Psoas muscle (tissue), 8 donors: ENCODE data around the gene ATF7. TPM values are rescaled to one million over a fixed set of nuclear protein-coding genes. Genes with fewer than 3 reads are reported as not detected.

Experiments used
- ATAC-seq, 4 donors: fragments of 200-7000 bp; cut with Tn5 transposase; one replicate each; pipeline ENCODE4 v1.9.1; 2020; ENCODE audit warnings: moderate library complexity in 3 of 4, mild to moderate bottlenecking in 2 of 4
- DNase-seq, 2 donors: peaks; one replicate each; pipeline ENCODE4 v3.0.0-alpha.2; 2020
- H3K27ac ChIP-seq: fragments of 200-600 bp; one replicate; pipeline ENCODE4 v1.8.0; 2022
- H3K27me3 ChIP-seq, 3 donors: fragments of 200-600 bp in 1 of 3; one replicate each; pipeline versions ENCODE4 v1.6.1 to v1.8.0; 2013 to 2022; ENCODE audit warnings: low read length in 2 of 3, mild to moderate bottlenecking in 2 of 3, moderate library complexity in 1 of 3; ENCODE audit not compliant: insufficient read depth in 3 of 3
- H3K36me3 ChIP-seq, 2 donors: fragments of 200-600 bp in 1 of 2; one replicate each; pipeline versions ENCODE4 v1.6.1 to v1.8.0; 2013 to 2022; ENCODE audit warnings: low read depth in 1 of 2, mild to moderate bottlenecking in 1 of 2, moderate library complexity in 1 of 2; ENCODE audit not compliant: insufficient read depth in 1 of 2
- H3K4me1 ChIP-seq: fragments of 200-600 bp; one replicate; pipeline ENCODE4 v1.8.0; 2022
- H3K4me3 ChIP-seq: fragments of 200-600 bp; one replicate; pipeline ENCODE4 v1.8.0; 2022; ENCODE audit warnings: mild to moderate bottlenecking
- H3K9me3 ChIP-seq: fragments of 200-600 bp; one replicate; pipeline ENCODE4 v1.8.0; 2022
- CTCF ChIP-seq: fragments of 200-600 bp; IDR thresholded peaks from one replicate; pipeline ENCODE4 v1.8.0; 2022; ENCODE audit warnings: antibody characterized with exemption
- WGBS, 3 donors: extraction: QIAGEN DNeasy Blood & Tissue Kit; methylation state at CpG; one replicate each; pipeline versions ENCODE4 v1.1.6 to v1.1.7; 2013; 5-methylcytosine and 5-hydroxymethylcytosine counted together
- intact Hi-C, 2 donors: fragments of 100-400 bp; cut with DNase I; formaldehyde crosslinking; loops; one replicate each; pipeline versions ENCODE4 v1.11.0 to v1.14.2; 2022
- polyA plus RNA-seq, 3 donors: library from polyadenylated mRNA; stranded (reverse); fragments of 200-250 nt; gene quantifications; one replicate each; pipeline ENCODE4 v1.2.3, GENCODE V29; 2013
- total RNA-seq, 4 donors: library from RNA; stranded (reverse); fragmentation: NEBNext Ultra II Directional in 2 of 4; extraction: Animal tissue kit (Norgen Biotek cat#: 25700) in 2 of 4; gene quantifications; one replicate each; pipeline versions ENCODE4 v1.2.1 to v1.2.4, GENCODE V29; 2021 to 2023
- donor health status: healthy with polysubstance abuse.
- donor health status: DM: no; HTN: no; CAD: no; lungs with moderate emphysema.
- donor health status: Bipolar disorder and iron deficiency.
- donor health status: healthy.
- donor health status: DM: yes; HTN: yes; CAD: no.
- donor health status: DM: no; HTN: no; CAD: no.
- donor health status: DM: no; HTN: no; CAD: no.
- donor health status: DM: yes; HTN: yes; CAD: no.

ATF7 gene
- total and polyA plus RNA-seq, 7 donors = 15.7 to 32.3 (median 25.4) TPM

- Histone ChIP-seq H3K27ac (no peak overlapping the region), H3K36me3 (peaks cover 7 to 99% of the 10 kb centered on the region in 2 donors), H3K27me3 (no peaks in the 10 kb centered on the region), H3K4me3 (no peak overlapping the region), H3K9me3 (no peaks in the 10 kb centered on the region), H3K4me1 (no peaks in the 10 kb centered on the region)
- intact Hi-C loops = no loop called here
- no peak for TF ChIP-seq CTCF
- ATAC-seq = no peak
- 95 to 97% (median 96%) methylated on average over 13 of the region's 13 CpGs for WGBS, 3 donors
- no peak for DNase-seq
Observed at GRCh38 chr12:53524476-53524875, 101.7 kb downstream of the ATF7 start.

DNA sequence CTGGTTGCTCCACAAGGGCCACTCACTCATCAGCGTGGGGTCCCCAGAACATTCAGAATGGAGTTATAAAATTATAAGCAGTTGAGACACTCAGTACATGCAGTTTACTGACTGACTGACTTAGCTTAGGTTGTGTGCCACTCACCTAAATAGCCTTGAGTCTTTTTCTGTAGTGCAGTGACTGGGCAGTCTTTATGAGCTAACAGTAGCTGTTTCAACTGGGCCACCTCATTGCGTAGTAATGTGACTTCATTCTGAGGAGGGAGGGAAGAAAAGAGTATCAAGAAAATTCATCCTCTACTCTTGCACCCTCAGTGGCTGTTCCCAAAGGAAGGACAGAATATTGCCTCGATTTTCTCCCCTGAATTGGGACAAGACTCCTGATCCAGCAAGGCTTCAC, 103.1 kb downstream of the ATF7 start:
- DNase-seq = no peak
- Histone ChIP-seq H3K27me3 (no peaks in the 10 kb centered on the region), H3K27ac (no peak overlapping the region), H3K36me3 (peaks cover 7 to 100% of the 10 kb centered on the region in 2 donors), H3K9me3 (no peaks in the 10 kb centered on the region), H3K4me3 (no peak overlapping the region), H3K4me1 (no peaks in the 10 kb centered on the region)
- WGBS, 3 donors = 95 to 98% (median 95%) methylated on average over 3 of the region's 3 CpGs
- no peak for TF ChIP-seq CTCF
- intact Hi-C loops = no loop called here
- no peak for ATAC-seq

DNA sequence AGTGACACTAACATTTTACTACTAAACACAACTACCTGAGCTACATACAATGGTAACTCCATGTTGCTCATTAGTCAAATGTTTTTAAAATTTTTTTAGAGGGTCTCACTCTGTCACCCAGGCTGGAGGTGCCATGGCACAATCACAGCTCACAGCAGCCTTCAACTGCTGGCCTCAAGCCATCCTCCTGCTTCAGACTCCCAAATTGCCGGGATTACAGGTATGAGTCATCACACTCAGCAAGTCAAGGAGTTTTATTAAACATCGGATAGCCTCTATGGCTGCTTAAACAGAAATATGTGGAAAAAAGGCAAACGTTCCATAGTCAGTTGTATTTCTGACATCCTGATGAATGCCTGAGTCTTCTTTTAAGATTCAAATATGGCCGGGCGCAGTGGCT, 107.8 kb downstream of the ATF7 start:
- no peaks in the 10 kb centered on the region for H3K27me3 ChIP-seq
- no peaks in the 10 kb centered on the region for H3K9me3 ChIP-seq
- H3K36me3 ChIP-seq = peaks cover 20 to 100% of the 10 kb centered on the region in 2 donors
- ATAC-seq (no peak), DNase-seq (no peak)
- intact Hi-C loops = no loop called here
- no peak for TF ChIP-seq CTCF
- H3K27ac ChIP-seq = no peak overlapping the region
- no peaks in the 10 kb centered on the region for H3K4me1 ChIP-seq
- H3K4me3 ChIP-seq = no peak overlapping the region
- WGBS, 3 donors = 73 to 85% (median 76%) methylated on average over 5 of the region's 5 CpGs

DNA sequence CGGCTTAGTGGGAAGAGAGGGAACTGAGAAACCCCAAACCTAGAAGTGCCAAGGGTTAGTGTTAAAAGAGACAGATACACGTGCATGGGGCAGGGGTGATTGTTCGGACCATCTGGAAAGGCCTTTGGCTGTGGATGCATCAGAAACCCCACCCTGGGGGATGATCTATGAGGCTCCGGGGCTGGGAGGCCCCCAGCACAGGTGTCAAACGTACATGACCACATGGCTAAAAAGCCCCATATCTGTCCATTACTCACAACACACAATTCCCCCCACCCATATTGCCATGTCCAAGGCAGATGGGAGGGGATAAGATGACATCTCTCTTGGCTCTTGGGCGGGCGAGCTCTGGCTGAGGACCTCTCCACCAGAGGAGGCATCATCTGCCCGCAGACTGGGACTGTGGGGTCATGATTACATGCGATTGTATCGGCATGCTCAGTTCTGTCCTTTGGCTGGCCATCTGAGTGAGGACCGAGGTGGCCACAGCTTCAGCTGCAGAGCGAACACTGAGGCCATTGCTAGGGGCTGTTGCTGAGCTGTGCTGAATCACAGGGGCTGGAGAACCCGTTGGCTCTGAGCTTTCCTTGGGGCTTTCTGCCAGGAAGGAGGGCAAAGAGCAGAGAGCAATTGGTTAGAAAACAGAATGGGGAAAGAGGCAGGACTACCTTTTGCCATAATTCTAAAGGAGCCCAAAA, 109.3 kb downstream of the ATF7 start:
- H3K4me1 ChIP-seq = no peaks in the 10 kb centered on the region
- intact Hi-C loops = no loop called here
- WGBS, 3 donors = 83 to 84% (median 83%) methylated on average over 13 of the region's 13 CpGs
- H3K27ac ChIP-seq = no peak overlapping the region
- H3K4me3 ChIP-seq = no peak overlapping the region
- ATAC-seq = no peak
- no peak for TF ChIP-seq CTCF
- H3K9me3 ChIP-seq = no peaks in the 10 kb centered on the region
- peaks cover 16 to 100% of the 10 kb centered on the region in 2 donors for H3K36me3 ChIP-seq
- no peak for DNase-seq
- no peaks in the 10 kb centered on the region for H3K27me3 ChIP-seq

DNA sequence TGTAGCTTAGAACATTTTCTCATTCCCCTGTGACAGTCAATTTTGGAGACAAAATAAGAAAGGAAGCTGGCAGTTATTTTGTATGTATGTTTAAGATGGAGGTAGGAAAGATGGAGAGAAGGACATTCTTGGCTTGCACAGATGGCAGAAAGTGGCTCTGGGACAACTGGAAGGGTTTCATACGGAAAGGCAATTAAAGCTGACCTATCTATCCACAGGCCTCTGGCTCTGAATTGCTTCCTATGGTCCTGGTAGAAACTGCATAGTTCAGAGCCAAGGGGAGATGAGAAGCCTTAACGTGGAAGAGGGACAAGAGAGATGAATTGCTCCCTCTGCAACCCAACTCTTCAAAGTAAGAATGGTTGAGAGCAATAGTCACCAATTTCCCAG, 110.9 kb downstream of the ATF7 start:
- no peak for TF ChIP-seq CTCF
- no peak overlapping the region for H3K27ac ChIP-seq
- ATAC-seq = no peak
- DNase-seq = no peak
- no peaks in the 10 kb centered on the region for H3K27me3 ChIP-seq
- H3K4me3 ChIP-seq = no peak overlapping the region
- peaks cover 14 to 100% of the 10 kb centered on the region in 2 donors for H3K36me3 ChIP-seq
- WGBS, 3 donors = 35 to 54% (median 51%) methylated on average over 2 of the region's 2 CpGs
- no peaks in the 10 kb centered on the region for H3K9me3 ChIP-seq
- intact Hi-C loops = no loop called here
- H3K4me1 ChIP-seq = no peaks in the 10 kb centered on the region
